WTC11 (cell line): ENCODE results near the gene INVS. TPM values are rescaled to one million over a fixed set of nuclear protein-coding genes. Genes with fewer than 3 reads are reported as not detected.

ENCODE experiments used
- ATAC-seq: fragments of 200-7000 bp; cut with Tn5 transposase; 2 replicates; pipeline ENCODE4 v1.10.0; 2021; ENCODE audit warnings: mild to moderate bottlenecking, moderate library complexity
- CTCF ChIA-PET: fragments of 300-600 bp; sonication (Branson Sonifier 250); formaldehyde crosslinking; loops from one replicate; lab custom pipeline; 2021; ENCODE audit warnings: antibody characterized with exemption; lab: Charles Lee
- POLR2A ChIA-PET: fragments of 350-600 bp; sonication (Branson Sonifier 250); formaldehyde crosslinking; loops from one replicate; lab custom pipeline; 2021; ENCODE audit warnings: antibody characterized with exemption; lab: Charles Lee
- DNase-seq: peaks from one replicate; pipeline ENCODE4 v3.0.0; 2021; ENCODE audit warnings: low spot score
- H3K27ac Mint-ChIP-seq: 2 replicates; pipeline ENCODE4 v1.8.0; 2021; ENCODE audit warnings: mixed read lengths
- H3K27me3 Mint-ChIP-seq: 2 replicates; pipeline ENCODE4 v1.8.0; 2021; ENCODE audit warnings: low read depth, mild to moderate bottlenecking, moderate library complexity, mixed read lengths
- H3K36me3 Mint-ChIP-seq: 2 replicates; pipeline ENCODE4 v1.8.0; 2021; ENCODE audit warnings: mixed read lengths
- H3K4me1 Mint-ChIP-seq: 2 replicates; pipeline ENCODE4 v1.8.0; 2022; ENCODE audit warnings: mixed read lengths
- H3K4me3 Mint-ChIP-seq: 2 replicates; pipeline ENCODE4 v1.8.0; 2021; ENCODE audit warnings: mild to moderate bottlenecking, moderate library complexity, mixed read lengths
- H3K9me3 Mint-ChIP-seq: 2 replicates; pipeline ENCODE4 v1.8.0; 2021; ENCODE audit warnings: mixed read lengths
- AR ChIP-seq: fragments of 250-450 bp; sonication (Bioruptor Pico); IDR thresholded peaks from 2 replicates; pipeline ENCODE4 v1.9.0; 2021; ENCODE audit warnings: mild to moderate bottlenecking
- ATF2 ChIP-seq: sonication (generic); formaldehyde crosslinking; IDR thresholded peaks from 2 replicates; pipeline ENCODE4 v1.8.1; 2022; ENCODE audit warnings: low read depth, missing genetic modification reagents, borderline replicate concordance
- CDX4 ChIP-seq: fragments of 250-450 bp; sonication (Bioruptor Pico); IDR thresholded peaks from 2 replicates; pipeline ENCODE4 v1.9.0; 2021; ENCODE audit warnings: moderate library complexity, mild to moderate bottlenecking, inconsistent platforms, borderline replicate concordance
- CREB1 ChIP-seq: sonication (generic); formaldehyde crosslinking; IDR thresholded peaks from 2 replicates; pipeline ENCODE4 v1.8.0; 2023; ENCODE audit warnings: mild to moderate bottlenecking, missing genetic modification reagents
- E2F1 ChIP-seq: sonication (generic); formaldehyde crosslinking; IDR thresholded peaks from 2 replicates; pipeline ENCODE4 v1.8.0; 2022; ENCODE audit warnings: mild to moderate bottlenecking, missing genetic modification reagents
- FOXP1 ChIP-seq: sonication (generic); formaldehyde crosslinking; IDR thresholded peaks from 2 replicates; pipeline ENCODE4 v1.8.0; 2022; ENCODE audit warnings: missing genetic modification reagents, mild to moderate bottlenecking, moderate library complexity, borderline replicate concordance
- FOXP4 ChIP-seq: sonication (generic); formaldehyde crosslinking; IDR thresholded peaks from 2 replicates; pipeline ENCODE4 v1.8.0; 2022; ENCODE audit warnings: mild to moderate bottlenecking, missing genetic modification reagents
- IRF2 ChIP-seq: sonication (generic); formaldehyde crosslinking; IDR thresholded peaks from 2 replicates; pipeline ENCODE4 v1.8.0; 2022; ENCODE audit warnings: low read depth, missing genetic modification reagents, borderline replicate concordance
- MAX ChIP-seq: sonication (generic); formaldehyde crosslinking; IDR thresholded peaks from 2 replicates; pipeline ENCODE4 v1.8.0; 2022; ENCODE audit warnings: mild to moderate bottlenecking, missing genetic modification reagents
- NFYB ChIP-seq: sonication (generic); formaldehyde crosslinking; conservative IDR thresholded peaks from 2 replicates; pipeline ENCODE4 v1.8.0; 2022; ENCODE audit warnings: low read depth, missing genetic modification reagents
- NR2C2 ChIP-seq: sonication (generic); formaldehyde crosslinking; IDR thresholded peaks from 2 replicates; pipeline ENCODE4 v1.8.0; 2022; ENCODE audit warnings: mild to moderate bottlenecking, missing genetic modification reagents
- PRRX2 ChIP-seq: fragments of 250-450 bp; sonication (Bioruptor Pico); IDR thresholded peaks from 2 replicates; pipeline ENCODE4 v1.8.0; 2021; ENCODE audit warnings: mild to moderate bottlenecking
- RORB ChIP-seq: fragments of 250-450 bp; sonication (Bioruptor Pico); IDR thresholded peaks from 2 replicates; pipeline ENCODE4 v1.9.0; 2021; ENCODE audit warnings: mild to moderate bottlenecking
- SP1 ChIP-seq: sonication (generic); formaldehyde crosslinking; conservative IDR thresholded peaks from 2 replicates; pipeline ENCODE4 v1.8.1; 2022; ENCODE audit warnings: missing genetic modification reagents
- ZNF263 ChIP-seq: sonication (generic); formaldehyde crosslinking; IDR thresholded peaks from 2 replicates; pipeline ENCODE4 v1.8.1; 2022; ENCODE audit warnings: low read depth, mild to moderate bottlenecking, moderate library complexity, missing genetic modification reagents
- ZNF281 ChIP-seq: sonication (generic); formaldehyde crosslinking; IDR thresholded peaks from 2 replicates; pipeline ENCODE4 v1.8.0; 2023; ENCODE audit warnings: mild to moderate bottlenecking, missing genetic modification reagents
- ZNF423 ChIP-seq: fragments of 250-450 bp; sonication (Bioruptor Pico); IDR thresholded peaks from 2 replicates; pipeline ENCODE4 v2.1.2; 2022; ENCODE audit warnings: mild to moderate bottlenecking, moderate library complexity
- total RNA-seq: library from RNA; stranded (reverse); gene quantifications from 3 replicates; pipeline ENCODE4 v1.2.3, GENCODE V29; 2021

The INVS gene
- total RNA-seq, 1 experiment from 2014 or later = 8.1 TPM

GRCh38 chr9:100052375-100052774 lies 46.7 kb upstream of the INVS start:
- CTCF ChIA-PET = no interaction called here
- H3K4me3 Mint-ChIP-seq = no peak overlapping the region

GRCh38 chr9:100056561-100056960 lies 42.5 kb upstream of the INVS start:
- DNase-seq (no peak), ATAC-seq (no peak)
- Mint-ChIP-seq H3K4me1 (peaks cover 10% of the 10 kb centered on the region), H3K27me3 (no peaks in the 10 kb centered on the region), H3K27ac (no peak overlapping the region), H3K4me3 (no peak overlapping the region), H3K9me3 (no peaks in the 10 kb centered on the region), H3K36me3 (no peaks in the 10 kb centered on the region)
- TF ChIP-seq NFYB (CRISPR knock-in tag) (no peak), ZNF263 (no peak), CREB1 (CRISPR knock-in tag) (no peak), ATF2 (CRISPR knock-in tag) (no peak), NR2C2 (CRISPR knock-in tag) (no peak), SP1 (CRISPR knock-in tag) (no peak), ZNF281 (no peak), MAX (CRISPR knock-in tag) (no peak)
- ChIA-PET CTCF (no interaction called here), POLR2A (no interaction called here)

More at GRCh38 chr9:100052375-100052774, 46.7 kb upstream of the INVS start:
- no peak for TF ChIP-seq CDX4 (CRISPR knock-in tag)
- TF ChIP-seq ZNF423 (CRISPR knock-in tag) = no peak
- TF ChIP-seq E2F1 = no peak
- TF ChIP-seq IRF2 (CRISPR knock-in tag) = no peak
- TF ChIP-seq FOXP4 = no peak
- TF ChIP-seq, all 79 proteins: peak for 0
- DNase-seq (no peak), ATAC-seq (no peak)
- Mint-ChIP-seq H3K9me3 (no peaks in the 10 kb centered on the region), H3K27me3 (no peaks in the 10 kb centered on the region), H3K36me3 (no peaks in the 10 kb centered on the region), H3K27ac (no peak overlapping the region), H3K4me1 (no peaks in the 10 kb centered on the region)
- POLR2A ChIA-PET = no interaction called here

GRCh38 chr9:100057624-100058023 lies 41.4 kb upstream of the INVS start:
- H3K27ac Mint-ChIP-seq = no peak overlapping the region
- H3K9me3 Mint-ChIP-seq = no peaks in the 10 kb centered on the region
- H3K4me1 Mint-ChIP-seq = peaks cover 10% of the 10 kb centered on the region
- no peak for ATAC-seq
- DNase-seq = no peak
- ChIA-PET POLR2A (no interaction called here), CTCF (no interaction called here)
- no peak for TF ChIP-seq RORB
- TF ChIP-seq FOXP1 (CRISPR knock-in tag) = no peak
- TF ChIP-seq AR (CRISPR knock-in tag) = no peak
- TF ChIP-seq PRRX2 (CRISPR knock-in tag) = no peak
- no peak for TF ChIP-seq ZNF423 (CRISPR knock-in tag)
- H3K4me3 Mint-ChIP-seq = no peak overlapping the region
- no peaks in the 10 kb centered on the region for H3K36me3 Mint-ChIP-seq
- no peaks in the 10 kb centered on the region for H3K27me3 Mint-ChIP-seq
